ENCODE measurements around the gene RPL38.

Gene RPL38

GRCh38 chr17:74192950-74193781 is 10.3 kb upstream of the RPL38 start:
- no peak for TF ChIP-seq POLR2A (IDR thresholded peaks at IDR 0.05; ENCODE audit: low read depth, low read length)
- FAIRE-seq = no peak
- no peak for DNase-seq (ENCODE audit: insufficient read length, low spot score)

- DNase-seq (ENCODE audit: insufficient read length, low spot score) (no peak), FAIRE-seq (no peak)
- TF ChIP-seq POLR2A (IDR thresholded peaks at IDR 0.05; ENCODE audit: low read depth, low read length) = no peak
Measured at GRCh38 chr17:74194682-74195081, 8.8 kb upstream of the RPL38 start.

- no peak for FAIRE-seq
- TF ChIP-seq POLR2A (IDR thresholded peaks at IDR 0.05; ENCODE audit: low read depth, low read length) = no peak
- DNase-seq (ENCODE audit: insufficient read length, low spot score) = no peak
Measured at GRCh38 chr17:74196541-74197317, 6.7 kb upstream of the RPL38 start.

DNA sequence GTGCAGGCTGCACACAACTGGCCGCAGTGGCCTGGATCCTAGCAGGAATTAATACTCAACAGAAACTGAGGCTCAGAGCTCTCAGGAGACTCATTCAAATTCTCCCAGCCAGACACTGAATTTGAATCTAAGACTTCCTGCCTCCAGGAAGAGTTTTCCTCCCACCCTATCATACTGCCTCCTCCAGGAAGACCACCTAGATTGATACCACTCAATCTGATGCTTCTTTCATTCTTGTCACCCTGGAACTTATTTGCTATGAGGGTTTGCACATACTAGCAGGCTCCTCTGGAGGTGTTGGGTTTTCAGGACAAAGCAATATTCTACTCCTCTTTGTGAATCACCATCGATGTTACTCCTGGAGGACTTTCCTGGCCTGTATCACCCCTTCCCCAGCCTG is 5.7 kb upstream of the RPL38 start:
- no peak for FAIRE-seq
- TF ChIP-seq POLR2A (IDR thresholded peaks at IDR 0.05; ENCODE audit: low read depth, low read length) = no peak
- DNase-seq (ENCODE audit: insufficient read length, low spot score) = no peak

DNA sequence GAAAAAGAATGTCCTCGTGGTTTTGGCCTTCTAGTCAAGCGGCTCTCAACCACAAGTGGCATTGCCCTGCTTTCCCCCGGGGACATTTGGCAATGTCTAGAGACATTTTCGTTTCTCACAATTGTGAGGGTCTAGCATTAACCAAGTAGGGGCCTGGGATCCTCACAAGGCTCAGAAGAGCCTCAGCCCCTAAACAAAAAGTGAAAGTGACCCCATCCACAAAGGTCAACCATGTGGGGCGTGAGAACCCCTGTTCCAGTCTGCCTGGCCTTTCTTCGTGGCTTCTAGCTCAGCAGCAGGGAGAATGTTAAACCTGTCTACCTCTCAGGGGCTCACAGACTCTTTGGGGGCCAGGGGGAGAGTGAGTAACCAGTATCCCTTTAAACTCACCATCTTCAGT is 4.8 kb upstream of the RPL38 start:
- FAIRE-seq (no peak), DNase-seq (ENCODE audit: insufficient read length, low spot score) (no peak)
- no peak for TF ChIP-seq POLR2A (IDR thresholded peaks at IDR 0.05; ENCODE audit: low read depth, low read length)

- DNase-seq (ENCODE audit: insufficient read length, low spot score) (peak; percentile 85), FAIRE-seq (no peak)
- no peak for TF ChIP-seq POLR2A (IDR thresholded peaks at IDR 0.05; ENCODE audit: low read depth, low read length)
Measured at GRCh38 chr17:74199306-74200092, 4.0 kb upstream of the RPL38 start.

DNA sequence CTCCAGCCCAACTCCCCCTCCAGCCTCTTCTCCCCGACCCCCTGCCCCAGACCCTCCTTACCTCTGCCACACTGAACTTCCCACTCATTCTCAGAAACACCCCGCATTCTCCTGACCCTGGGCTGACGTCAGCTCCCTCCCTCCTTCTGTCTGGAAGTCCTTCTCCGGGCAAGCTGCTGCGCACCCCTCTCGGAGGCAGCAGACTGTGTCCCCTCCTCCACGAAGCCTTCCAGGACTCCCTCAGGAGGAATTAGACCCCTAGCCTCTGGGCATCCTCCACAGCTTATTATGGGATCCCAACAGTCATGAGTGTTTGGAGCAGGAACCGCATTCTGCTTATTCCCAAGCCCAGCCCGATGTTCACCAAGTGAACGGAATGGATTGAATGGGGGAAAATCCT is 3.4 kb upstream of the RPL38 start:
- TF ChIP-seq POLR2A (IDR thresholded peaks at IDR 0.05; ENCODE audit: low read depth, low read length) = no peak
- no peak for DNase-seq (ENCODE audit: insufficient read length, low spot score)
- no peak for FAIRE-seq

- no peak for FAIRE-seq
- no peak for TF ChIP-seq POLR2A (IDR thresholded peaks at IDR 0.05; ENCODE audit: low read depth, low read length)
- no peak for DNase-seq (ENCODE audit: insufficient read length, low spot score)
Measured at GRCh38 chr17:74201250-74201649, 2.2 kb upstream of the RPL38 start.

DNA sequence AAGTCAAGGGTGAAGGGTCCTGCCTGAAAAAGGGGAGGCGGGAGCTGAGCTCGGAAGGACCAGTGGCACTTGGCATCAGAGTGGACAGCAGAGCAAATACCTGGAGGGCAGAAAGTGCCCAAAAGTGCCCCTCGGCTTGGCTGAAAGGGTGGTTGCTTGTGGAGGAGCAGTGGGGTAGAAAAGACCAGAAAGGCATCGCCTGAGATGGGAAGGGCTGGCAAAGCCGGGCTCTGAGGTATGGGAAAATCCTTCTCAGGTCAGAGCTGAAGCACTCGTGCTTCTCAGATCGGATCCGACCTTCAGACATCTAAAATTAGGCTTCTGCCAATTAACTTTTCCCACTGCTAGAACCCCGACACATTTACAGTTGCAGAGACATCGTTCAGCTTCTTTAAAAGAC is 1.5 kb upstream of the RPL38 start:
- FAIRE-seq (no peak), DNase-seq (ENCODE audit: insufficient read length, low spot score) (no peak)
- TF ChIP-seq POLR2A (IDR thresholded peaks at IDR 0.05; ENCODE audit: low read depth, low read length) = no peak

GRCh38 chr17:74202938-74203337 is 540 bp upstream of the RPL38 start:
- no peak for FAIRE-seq
- no peak for TF ChIP-seq POLR2A (IDR thresholded peaks at IDR 0.05; ENCODE audit: low read depth, low read length)
- no peak for DNase-seq (ENCODE audit: insufficient read length, low spot score)

GRCh38 chr17:74204474-74204873 is 996 bp downstream of the RPL38 start:
- DNase-seq (ENCODE audit: insufficient read length, low spot score) (no peak), FAIRE-seq (no peak)
- TF ChIP-seq POLR2A (IDR thresholded peaks at IDR 0.05; ENCODE audit: low read depth, low read length) = no peak

DNA sequence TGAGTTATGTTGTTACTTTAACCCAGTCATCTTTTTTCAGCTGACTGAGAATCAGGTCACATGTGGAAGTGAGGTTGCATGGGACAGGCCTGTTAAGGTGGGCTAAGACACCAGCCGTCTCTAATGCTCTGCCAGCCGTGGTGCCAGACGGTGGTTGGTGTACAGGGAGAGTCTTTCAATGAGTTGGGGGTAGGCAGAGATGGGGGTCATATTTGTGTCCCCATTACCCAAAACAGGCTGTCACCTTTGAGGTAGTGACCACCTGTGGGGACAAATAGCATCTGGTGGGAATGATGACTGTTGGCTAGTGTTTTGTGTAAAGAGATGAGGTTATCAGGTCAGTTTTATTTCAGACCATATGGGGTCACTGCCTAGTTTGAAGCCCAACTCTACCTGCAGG is 1.8 kb downstream of the RPL38 start:
- no peak for FAIRE-seq
- DNase-seq (ENCODE audit: insufficient read length, low spot score) = no peak
- TF ChIP-seq POLR2A (IDR thresholded peaks at IDR 0.05; ENCODE audit: low read depth, low read length) = no peak

- no peak for TF ChIP-seq POLR2A (IDR thresholded peaks at IDR 0.05; ENCODE audit: low read depth, low read length)
- no peak for DNase-seq (ENCODE audit: insufficient read length, low spot score)
- FAIRE-seq = no peak
Measured at GRCh38 chr17:74206332-74206818, 2.9 kb downstream of the RPL38 start.

Measured in H54 (cell line).